Neural progenitor cell (in vitro differentiated cells): ENCODE data around the gene CEMIP2.

Source experiments
- EZH2 ChIP-seq: fragments of 200-600 bp; sonication (generic); IDR thresholded peaks from 2 replicates; pipeline ENCODE4 v1.6.1; 2017; ENCODE audit warnings: antibody characterized with exemption, mild to moderate bottlenecking, moderate library complexity
- EZH2phosphoT487 ChIP-seq: fragments of 200-600 bp; sonication (generic); IDR thresholded peaks from 2 replicates; pipeline ENCODE4 v1.6.1; 2017; ENCODE audit warnings: antibody characterized with exemption
- TF ChIP-seq, protein P1 (sequence below): fragments of 200-600 bp; sonication (generic); IDR thresholded peaks from 2 replicates; pipeline ENCODE4 v1.5.1; 2017; ENCODE audit warnings: antibody characterized with exemption, mild to moderate bottlenecking

DNA sequence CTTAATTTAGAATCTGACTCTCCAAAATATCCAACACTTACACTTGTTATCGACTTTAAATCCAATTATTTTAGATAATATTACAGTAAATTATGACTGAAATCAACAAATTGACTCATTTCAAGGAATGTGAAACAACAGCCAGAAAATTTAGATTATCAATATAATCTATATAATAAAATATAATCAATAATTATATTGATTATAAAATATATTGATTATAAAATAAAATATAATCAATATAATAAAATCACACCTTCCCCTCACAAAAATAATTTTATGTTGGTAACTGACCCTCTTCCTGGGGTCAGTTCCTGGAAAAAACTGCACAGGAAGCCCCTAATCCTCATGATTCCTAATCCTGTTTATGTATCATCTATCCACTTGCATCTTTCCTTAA is 91.1 kb downstream of the CEMIP2 start:
- TF ChIP-seq, protein P1, sequence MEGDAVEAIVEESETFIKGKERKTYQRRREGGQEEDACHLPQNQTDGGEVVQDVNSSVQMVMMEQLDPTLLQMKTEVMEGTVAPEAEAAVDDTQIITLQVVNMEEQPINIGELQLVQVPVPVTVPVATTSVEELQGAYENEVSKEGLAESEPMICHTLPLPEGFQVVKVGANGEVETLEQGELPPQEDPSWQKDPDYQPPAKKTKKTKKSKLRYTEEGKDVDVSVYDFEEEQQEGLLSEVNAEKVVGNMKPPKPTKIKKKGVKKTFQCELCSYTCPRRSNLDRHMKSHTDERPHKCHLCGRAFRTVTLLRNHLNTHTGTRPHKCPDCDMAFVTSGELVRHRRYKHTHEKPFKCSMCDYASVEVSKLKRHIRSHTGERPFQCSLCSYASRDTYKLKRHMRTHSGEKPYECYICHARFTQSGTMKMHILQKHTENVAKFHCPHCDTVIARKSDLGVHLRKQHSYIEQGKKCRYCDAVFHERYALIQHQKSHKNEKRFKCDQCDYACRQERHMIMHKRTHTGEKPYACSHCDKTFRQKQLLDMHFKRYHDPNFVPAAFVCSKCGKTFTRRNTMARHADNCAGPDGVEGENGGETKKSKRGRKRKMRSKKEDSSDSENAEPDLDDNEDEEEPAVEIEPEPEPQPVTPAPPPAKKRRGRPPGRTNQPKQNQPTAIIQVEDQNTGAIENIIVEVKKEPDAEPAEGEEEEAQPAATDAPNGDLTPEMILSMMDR, result no peak
- TF ChIP-seq EZH2 (no peak), EZH2phosphoT487 (no peak)
